Renal cortical epithelial cell (primary cell): Measurements from ENCODE around the gene TOMM7. TPM values are rescaled to one million over a fixed set of nuclear protein-coding genes. Genes with fewer than 3 reads are reported as not detected.

Experiments
- DNase-seq: peaks from one replicate; pipeline ENCODE4 v3.0.0-alpha.2; 2011; ENCODE audit warnings: low read depth
- total RNA-seq: library from RNA; depleted of rRNA; stranded (reverse); fragments of >200 nt; gene quantifications from 2 replicates; pipeline ENCODE4 v1.2.3, GENCODE V29; 2014

Gene TOMM7
- 55.1 and 66.7 TPM in 2 replicates for total RNA-seq

- peak; percentile 94 for DNase-seq
Observed at GRCh38 chr7:22822486-22823141, at the start of gene TOMM7. TOMM7 (minus strand) TSS chr7:22822849; CDS start chr7:22822779, 70 bp downstream.

DNA sequence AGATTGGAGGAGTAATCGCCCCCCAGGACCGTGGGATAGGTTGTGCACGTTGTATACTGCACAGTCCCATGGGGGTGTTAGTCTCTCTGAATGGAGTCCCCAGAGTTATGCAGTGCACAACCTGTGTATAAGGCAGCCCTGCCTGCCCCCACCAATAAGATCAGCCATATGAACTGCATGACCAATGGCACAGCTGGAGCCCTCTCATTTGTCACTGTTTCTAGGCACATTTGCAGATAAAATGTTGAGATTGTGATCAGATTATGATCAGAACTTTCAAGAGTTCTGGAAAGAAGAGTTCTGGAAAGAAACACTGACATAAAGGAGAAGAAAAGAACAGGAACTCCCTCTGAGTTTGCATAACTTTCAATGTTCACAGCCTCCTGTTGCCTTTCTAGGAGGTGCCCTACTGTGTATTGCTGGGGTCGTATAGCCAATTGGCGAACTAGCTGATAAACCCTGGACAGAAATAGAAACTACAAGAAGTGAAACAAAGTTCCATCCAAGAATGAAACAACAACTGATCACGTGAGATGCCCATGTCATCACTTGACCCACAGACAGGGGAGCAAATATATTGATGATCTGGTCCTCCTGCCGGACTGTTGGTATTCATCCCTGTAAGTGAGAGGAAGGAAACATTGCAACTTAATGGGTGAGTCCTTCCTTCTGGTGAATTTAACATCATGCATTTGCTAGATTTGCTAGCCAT lies 49.6 kb upstream of the TOMM7 start:
- no peak for DNase-seq

GRCh38 chr7:22871661-22872060 lies 49.0 kb upstream of the TOMM7 start:
- no peak for DNase-seq

GRCh38 chr7:22868509-22868908 lies 45.9 kb upstream of the TOMM7 start:
- DNase-seq = no peak

- DNase-seq = no peak
Observed at GRCh38 chr7:22867589-22867988, 44.9 kb upstream of the TOMM7 start.

DNA sequence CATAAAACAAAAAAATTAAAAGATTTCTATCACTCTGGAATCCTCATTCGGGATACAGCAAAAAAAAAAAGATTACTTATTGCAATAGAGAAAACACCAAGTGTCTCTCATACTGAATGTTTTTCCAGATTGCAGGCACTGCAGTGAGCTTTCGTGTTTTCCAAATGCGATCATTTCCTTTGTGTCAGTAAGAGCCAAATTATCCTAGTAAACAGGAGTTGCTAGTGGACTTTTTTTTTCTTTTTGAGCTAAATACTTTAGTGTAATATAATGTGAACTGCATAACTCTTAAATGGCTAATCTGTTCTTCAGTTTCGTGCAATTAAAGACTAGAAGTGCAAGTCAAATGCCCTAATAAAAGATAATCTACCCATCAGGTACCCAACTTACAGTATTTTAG lies 44.4 kb upstream of the TOMM7 start:
- no peak for DNase-seq

- no peak for DNase-seq
Observed at GRCh38 chr7:22865602-22865960, 42.9 kb upstream of the TOMM7 start.

- DNase-seq = no peak
Observed at GRCh38 chr7:22864855-22865601, 42.4 kb upstream of the TOMM7 start.

- DNase-seq = no peak
Observed at GRCh38 chr7:22864301-22864700, 41.7 kb upstream of the TOMM7 start.

DNA sequence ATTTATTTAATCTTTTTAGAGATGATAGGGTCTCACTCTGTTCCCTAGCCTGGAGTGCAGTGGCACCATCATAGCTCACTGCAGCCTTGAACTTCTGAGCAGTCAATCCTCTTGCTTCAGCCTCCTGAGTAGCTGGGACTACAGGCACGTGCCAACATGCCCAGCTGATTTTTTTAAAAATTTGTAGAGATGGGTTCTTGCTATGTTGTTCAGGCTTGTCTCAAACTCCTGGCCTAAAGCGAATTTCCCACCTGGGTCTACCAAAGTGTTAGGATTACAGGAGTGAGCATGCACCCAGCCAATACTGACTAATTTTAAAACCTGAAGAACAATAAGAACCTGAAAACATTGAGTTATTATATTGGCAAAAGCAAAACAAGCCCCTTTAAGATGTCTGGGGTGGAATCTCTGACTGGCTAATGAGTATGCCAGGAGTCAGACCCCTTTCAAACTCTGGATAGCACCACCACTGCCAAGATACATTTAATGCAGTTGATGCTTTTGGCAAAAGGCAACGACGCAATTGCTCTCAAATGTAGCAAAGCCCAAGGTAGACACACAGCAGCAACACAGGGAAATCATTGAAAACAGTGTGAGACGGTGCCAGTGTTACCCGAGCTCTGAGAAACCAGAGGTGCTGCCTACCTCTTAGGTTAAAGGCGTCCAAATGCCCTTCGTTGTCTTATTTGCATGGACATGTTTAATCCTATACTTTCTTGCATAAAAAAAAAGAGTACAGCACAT lies 40.7 kb upstream of the TOMM7 start:
- no peak for DNase-seq

- DNase-seq = no peak
Observed at GRCh38 chr7:22861576-22861975, 38.9 kb upstream of the TOMM7 start.

GRCh38 chr7:22860784-22861482 lies 38.3 kb upstream of the TOMM7 start:
- DNase-seq = no peak

- no peak for DNase-seq
Observed at GRCh38 chr7:22860337-22860736, 37.7 kb upstream of the TOMM7 start.

- DNase-seq = no peak
Observed at GRCh38 chr7:22859641-22860290, 37.1 kb upstream of the TOMM7 start.

- DNase-seq = peak; percentile 95
Observed at GRCh38 chr7:22858640-22859561, 36.3 kb upstream of the TOMM7 start.

DNA sequence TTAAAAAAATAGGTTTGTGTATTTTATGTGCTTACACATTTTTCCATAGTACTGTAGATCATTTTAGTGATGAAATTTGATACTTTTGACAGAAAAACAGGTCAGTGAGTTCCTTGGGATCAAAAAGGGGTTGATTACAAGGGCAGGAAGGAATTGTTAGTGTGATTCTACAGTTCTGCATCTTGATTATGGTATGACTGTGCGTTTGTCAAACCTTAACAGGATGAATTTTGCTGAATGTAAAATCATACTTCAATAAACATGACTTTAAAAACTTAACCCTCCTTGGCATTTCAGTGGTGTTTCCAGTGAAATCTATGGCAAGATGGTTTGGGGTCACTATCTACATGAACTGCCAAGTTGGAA lies 35.6 kb upstream of the TOMM7 start:
- no peak for DNase-seq

DNA sequence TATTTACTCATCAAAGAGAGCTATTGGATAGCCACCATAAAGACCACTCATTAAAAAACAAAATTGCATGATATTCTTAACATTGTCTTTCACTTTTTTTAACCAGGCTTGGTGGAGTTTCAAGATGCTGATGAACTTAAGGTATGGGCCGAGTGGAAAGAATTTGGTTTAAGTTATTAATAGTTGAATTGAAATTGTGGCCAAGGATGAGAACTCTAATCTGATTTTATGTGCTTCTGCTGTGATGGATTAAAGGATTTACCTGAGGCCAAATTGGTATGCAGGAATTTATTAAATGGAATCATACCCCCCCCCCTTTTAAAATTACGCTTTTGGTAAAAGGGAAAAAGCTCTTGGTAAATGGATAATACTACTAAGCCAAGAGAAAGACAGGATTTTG lies 33.8 kb upstream of the TOMM7 start:
- no peak for DNase-seq

DNA sequence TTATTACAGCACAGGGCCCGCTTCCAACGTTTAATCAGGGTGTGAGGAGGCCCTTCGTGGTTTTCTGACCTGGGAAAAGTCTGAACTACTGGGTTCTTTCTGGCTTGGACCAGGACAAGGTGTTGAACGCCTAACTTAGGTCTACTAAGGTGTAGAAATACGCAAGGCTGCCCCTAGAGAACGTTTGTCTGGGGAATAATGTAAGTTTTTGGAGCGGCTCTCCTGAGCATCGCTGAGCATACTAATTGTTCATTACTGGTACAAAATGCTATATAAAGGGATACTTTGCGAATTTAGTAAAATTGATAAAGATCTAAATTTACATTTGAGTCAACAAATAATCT lies 32.4 kb upstream of the TOMM7 start:
- no peak for DNase-seq

DNA sequence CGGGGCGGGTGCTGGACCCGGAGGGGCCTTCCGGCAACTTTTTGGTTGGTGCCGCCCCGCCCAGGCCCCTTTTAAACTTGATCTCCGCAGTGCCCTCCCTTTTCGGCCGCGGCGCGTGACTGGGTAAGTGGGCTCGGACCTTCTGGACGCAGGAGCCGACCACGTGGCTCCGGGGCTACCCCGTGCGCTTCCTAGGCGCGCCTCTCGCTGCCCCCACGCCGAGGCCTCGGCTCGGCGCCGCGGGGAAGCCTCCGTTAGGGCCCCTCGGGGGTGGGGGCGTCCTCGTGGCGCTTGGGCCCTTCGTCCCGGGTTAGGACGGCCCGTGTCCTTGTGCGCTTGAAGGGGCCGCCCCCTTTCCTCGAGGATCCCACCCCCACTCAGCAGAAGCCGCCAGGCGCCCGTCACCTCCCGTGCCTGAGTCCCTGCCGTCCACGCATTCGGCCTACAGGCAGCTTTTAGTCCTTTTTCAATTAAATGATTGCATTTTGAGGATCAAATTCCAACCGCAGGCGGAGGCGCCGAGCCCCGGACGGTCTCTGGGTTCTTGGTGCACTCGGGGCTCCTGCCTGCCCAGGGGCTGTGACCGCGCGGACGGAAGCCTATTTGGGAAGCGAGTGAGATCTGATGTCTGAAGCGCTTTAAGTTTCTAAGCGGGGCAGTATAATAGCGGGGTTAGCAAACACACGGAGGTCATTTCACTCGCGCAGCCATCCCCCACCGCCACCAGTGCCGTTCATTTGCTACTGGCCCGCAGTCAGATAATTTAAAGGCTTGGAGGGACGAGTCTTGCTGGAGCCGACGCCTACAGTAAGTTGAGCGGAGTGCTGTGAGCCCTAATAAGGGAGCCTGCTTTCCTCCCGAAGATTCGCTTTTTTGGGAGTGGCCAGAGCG lies 31.8 kb upstream of the TOMM7 start:
- peak; percentile 42 for DNase-seq
